Measurements from ENCODE around the gene FBXO15.

Gene FBXO15

DNA sequence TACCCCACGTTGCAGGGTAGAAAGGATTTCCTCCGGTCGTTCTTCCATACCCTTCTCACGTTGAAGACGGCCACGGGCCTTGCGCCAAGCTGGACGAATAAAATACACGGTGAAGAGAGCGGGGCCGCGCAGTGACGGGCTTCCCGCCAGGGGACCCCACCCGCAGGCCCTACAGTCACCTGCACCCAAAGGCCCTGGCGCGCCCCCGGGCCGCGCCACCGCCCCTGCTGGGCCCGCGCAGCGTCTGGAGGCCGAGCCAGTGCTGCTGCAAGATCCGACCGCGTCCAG is 199 bp downstream of the FBXO15 start:
- DNase-seq (no peak), ATAC-seq (replicated peaks) (no peak)
- Mint-ChIP-seq H3K27ac (peak overlapping the region; percentile 98 to 99), H3K36me3 (ENCODE audit: insufficient read depth) (peaks cover 19% of the 10 kb centered on the region), H3K9me3 (no peaks in the 10 kb centered on the region), H3K27me3 (peaks cover 0 to 5% of the 10 kb centered on the region in 2 donors), H3K4me1 (ENCODE audit: low read depth in 2 of 2) (peaks cover 27 to 29% of the 10 kb centered on the region in 2 donors), H3K4me3 (peak overlapping the region; percentile 85 to 97)

DNA sequence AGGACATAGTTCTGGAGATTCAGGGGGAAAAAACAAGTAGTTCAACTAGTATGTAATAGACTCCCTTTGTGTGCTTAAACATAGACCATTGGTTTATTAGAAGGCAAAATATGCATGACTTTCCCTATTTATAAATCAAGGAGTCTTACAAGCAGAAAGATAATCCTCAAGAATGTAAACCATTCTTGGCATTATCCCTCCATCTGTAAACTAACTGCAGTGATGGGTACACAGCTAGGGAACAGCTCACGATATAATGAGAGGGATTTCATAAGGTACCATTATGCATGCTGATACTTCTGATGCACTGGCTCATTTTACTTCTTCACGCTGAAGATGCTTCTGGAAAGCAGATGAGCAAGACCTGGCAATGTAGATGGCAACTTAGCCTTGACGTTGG is 878 bp downstream of the FBXO15 start:
- H3K27ac Mint-ChIP-seq = peak overlapping the region; percentile 98 to 99
- no peaks in the 10 kb centered on the region for H3K9me3 Mint-ChIP-seq
- H3K4me3 Mint-ChIP-seq = peak overlapping the region; percentile 85 to 97
- peaks cover 19% of the 10 kb centered on the region for H3K36me3 Mint-ChIP-seq (ENCODE audit: insufficient read depth)
- H3K27me3 Mint-ChIP-seq = peaks cover 0 to 5% of the 10 kb centered on the region in 2 donors
- DNase-seq (no peak), ATAC-seq (replicated peaks) (no peak)
- peaks cover 24 to 25% of the 10 kb centered on the region in 2 donors for H3K4me1 Mint-ChIP-seq (ENCODE audit: low read depth in 2 of 2)

DNA sequence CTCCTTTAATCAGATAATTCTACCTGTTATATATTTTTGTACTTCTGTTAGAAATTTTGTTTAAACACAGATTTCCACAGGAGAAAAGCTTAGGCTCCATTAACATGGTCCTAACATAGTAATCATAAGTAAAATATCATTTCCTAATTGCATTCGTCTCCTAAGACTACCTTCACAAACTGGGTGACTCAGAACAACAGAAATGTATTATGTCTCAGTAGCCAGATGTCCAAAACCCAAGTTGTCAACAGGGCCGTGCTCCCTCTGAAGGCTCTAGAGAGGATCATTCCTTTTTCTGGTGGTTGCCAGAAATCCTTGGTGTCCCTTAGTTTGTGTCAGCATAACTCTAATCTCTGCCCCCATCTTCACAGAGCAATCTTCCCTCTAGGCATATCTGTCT is 5.4 kb downstream of the FBXO15 start:
- H3K27ac Mint-ChIP-seq = no peak overlapping the region
- H3K9me3 Mint-ChIP-seq = no peaks in the 10 kb centered on the region
- H3K27me3 Mint-ChIP-seq = peaks cover 24 to 26% of the 10 kb centered on the region in 2 donors
- no peak for ATAC-seq (replicated peaks)
- H3K4me3 Mint-ChIP-seq = no peak overlapping the region
- peaks cover 3 to 5% of the 10 kb centered on the region in 2 donors for H3K4me1 Mint-ChIP-seq (ENCODE audit: low read depth in 2 of 2)
- peaks cover 7% of the 10 kb centered on the region for H3K36me3 Mint-ChIP-seq (ENCODE audit: insufficient read depth)
- DNase-seq = no peak

DNA sequence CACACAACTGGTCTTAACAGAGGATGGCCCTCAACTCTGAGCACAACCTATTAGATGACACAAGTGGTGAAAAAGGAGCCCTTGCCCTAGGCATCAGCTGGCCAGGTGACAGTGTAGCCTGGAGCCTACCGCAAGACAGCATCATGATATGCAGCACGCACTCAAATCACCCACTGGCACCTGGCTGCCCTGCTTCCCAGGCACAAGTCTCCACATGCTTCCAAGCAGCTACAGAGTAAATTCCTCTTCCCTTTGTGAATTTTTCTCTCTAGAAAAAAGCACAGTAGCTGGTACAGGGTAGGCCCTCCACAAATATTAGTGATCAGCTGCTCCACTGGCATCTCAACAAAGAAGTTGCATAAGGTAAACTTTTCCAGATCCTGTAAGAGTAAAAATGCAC is 6.0 kb downstream of the FBXO15 start:
- DNase-seq = no peak
- Mint-ChIP-seq H3K27ac (no peak overlapping the region), H3K4me1 (ENCODE audit: low read depth in 2 of 2) (no peaks in the 10 kb centered on the region), H3K4me3 (no peak overlapping the region), H3K27me3 (peaks cover 28% of the 10 kb centered on the region in 2 donors), H3K36me3 (ENCODE audit: insufficient read depth) (peaks cover under 1% of the 10 kb centered on the region), H3K9me3 (no peaks in the 10 kb centered on the region)
- ATAC-seq (replicated peaks) = no peak

DNA sequence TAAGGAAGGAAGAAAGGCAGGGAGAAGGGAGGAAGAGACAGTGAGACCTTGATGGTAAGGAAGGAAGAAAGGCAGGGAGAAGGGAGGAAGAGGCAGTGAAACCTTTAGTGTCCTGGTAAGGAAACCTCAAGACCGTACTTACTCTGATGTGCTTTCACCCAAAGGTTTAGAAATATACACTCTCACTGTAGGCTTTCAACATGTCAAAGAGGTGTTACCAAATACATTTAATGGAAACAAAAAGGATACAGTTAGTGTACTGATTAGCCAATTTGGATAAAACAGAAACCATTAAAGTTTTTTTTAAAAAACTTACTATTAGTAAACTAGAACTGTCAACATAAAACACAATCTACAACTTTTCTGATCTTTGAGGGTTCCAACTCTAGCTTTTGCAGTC is 7.1 kb downstream of the FBXO15 start:
- H3K27ac Mint-ChIP-seq = no peak overlapping the region
- no peak overlapping the region for H3K4me3 Mint-ChIP-seq
- ATAC-seq (replicated peaks) (no peak), DNase-seq (no peak)
- H3K9me3 Mint-ChIP-seq = no peaks in the 10 kb centered on the region
- peaks cover 31 to 34% of the 10 kb centered on the region in 2 donors for H3K27me3 Mint-ChIP-seq
- H3K4me1 Mint-ChIP-seq (ENCODE audit: low read depth in 2 of 2) = no peaks in the 10 kb centered on the region
- no peaks in the 10 kb centered on the region for H3K36me3 Mint-ChIP-seq (ENCODE audit: insufficient read depth)

DNA sequence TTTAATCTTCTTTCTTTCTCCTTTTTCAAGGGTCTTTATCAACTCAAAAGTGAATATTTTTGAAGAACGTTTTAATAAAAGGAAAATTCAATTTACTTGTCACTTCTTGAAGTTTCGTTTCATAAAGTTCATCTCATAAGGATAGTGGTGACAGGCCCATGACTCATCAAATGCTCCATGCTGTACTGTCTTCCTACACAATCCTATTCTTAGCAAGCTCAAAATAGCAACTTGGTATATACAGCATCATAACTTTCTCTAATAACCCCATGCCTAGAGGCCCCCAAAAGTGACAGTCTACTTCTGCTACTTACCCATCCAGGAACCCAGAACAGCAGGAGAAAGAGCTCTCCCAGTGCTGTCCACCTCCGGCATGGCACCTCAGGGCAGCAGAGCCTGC is 7.7 kb downstream of the FBXO15 start:
- no peak for ATAC-seq (replicated peaks)
- H3K4me3 Mint-ChIP-seq = no peak overlapping the region

DNA sequence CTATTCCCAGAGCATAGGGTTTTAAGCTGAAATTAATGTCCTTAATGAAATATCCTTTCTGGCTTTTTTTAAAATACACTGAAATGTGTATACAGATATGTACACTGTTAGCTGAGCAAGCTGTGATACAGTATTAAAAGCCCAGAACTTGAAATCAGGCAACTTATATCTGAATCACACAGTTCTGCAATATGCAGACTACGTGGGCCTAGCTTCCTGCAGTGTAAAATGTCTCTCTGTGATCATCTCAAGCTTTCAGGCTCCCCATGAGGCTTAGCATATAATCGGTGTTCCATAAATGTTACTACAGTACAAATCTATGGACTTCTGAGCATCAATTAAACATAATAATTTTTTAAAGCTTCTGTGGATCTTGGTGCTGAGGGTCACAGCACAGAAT is 8.2 kb downstream of the FBXO15 start:
- H3K27me3 Mint-ChIP-seq = peaks cover 31 to 34% of the 10 kb centered on the region in 2 donors
- no peaks in the 10 kb centered on the region for H3K36me3 Mint-ChIP-seq (ENCODE audit: insufficient read depth)
- ATAC-seq (replicated peaks) (no peak), DNase-seq (no peak)
- H3K27ac Mint-ChIP-seq = no peak overlapping the region
- H3K4me3 Mint-ChIP-seq = no peak overlapping the region
- no peaks in the 10 kb centered on the region for H3K9me3 Mint-ChIP-seq
- H3K4me1 Mint-ChIP-seq (ENCODE audit: low read depth in 2 of 2) = no peaks in the 10 kb centered on the region

More for the DNA sequence above, 7.7 kb downstream of the FBXO15 start:
- Mint-ChIP-seq H3K27me3 (peaks cover 31 to 34% of the 10 kb centered on the region in 2 donors), H3K27ac (no peak overlapping the region), H3K36me3 (ENCODE audit: insufficient read depth) (no peaks in the 10 kb centered on the region), H3K4me1 (ENCODE audit: low read depth in 2 of 2) (no peaks in the 10 kb centered on the region), H3K9me3 (no peaks in the 10 kb centered on the region)
- no peak for DNase-seq

DNA sequence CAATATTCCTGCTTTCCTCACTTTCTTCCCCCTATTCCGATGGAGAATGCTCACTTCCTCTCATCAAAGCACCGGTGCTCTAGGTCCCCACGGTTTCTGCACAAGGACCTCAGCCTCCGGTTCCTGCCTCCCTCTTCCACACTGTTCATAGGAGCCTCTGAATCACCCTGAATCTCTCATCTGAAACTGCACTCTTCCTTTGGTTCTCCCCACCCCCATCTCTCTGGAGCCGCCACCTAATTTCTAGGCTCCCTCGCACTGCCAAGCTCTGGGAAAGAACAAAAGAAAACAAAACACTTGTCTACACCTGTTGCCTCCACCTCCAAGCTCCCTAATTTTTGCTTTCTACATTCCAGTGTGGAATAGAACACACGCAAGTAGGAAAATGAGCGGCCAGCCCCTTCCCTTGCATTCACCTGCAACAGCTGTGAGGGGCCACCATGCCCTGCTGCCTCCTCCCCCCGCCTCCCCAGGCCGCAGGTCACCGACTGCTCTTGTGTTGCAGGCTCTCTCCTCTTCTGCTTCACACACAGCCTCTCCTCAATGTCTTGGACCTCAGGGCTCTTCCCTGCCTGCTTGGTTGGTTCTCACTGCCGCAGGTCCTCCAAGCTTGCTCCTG is 9.6 kb downstream of the FBXO15 start:
- Mint-ChIP-seq H3K27ac (no peak overlapping the region), H3K27me3 (peaks cover 29 to 31% of the 10 kb centered on the region in 2 donors), H3K9me3 (no peaks in the 10 kb centered on the region), H3K4me1 (ENCODE audit: low read depth in 2 of 2) (no peaks in the 10 kb centered on the region), H3K4me3 (no peak overlapping the region), H3K36me3 (ENCODE audit: insufficient read depth) (no peaks in the 10 kb centered on the region)
- ATAC-seq (replicated peaks) (no peak), DNase-seq (no peak)

DNA sequence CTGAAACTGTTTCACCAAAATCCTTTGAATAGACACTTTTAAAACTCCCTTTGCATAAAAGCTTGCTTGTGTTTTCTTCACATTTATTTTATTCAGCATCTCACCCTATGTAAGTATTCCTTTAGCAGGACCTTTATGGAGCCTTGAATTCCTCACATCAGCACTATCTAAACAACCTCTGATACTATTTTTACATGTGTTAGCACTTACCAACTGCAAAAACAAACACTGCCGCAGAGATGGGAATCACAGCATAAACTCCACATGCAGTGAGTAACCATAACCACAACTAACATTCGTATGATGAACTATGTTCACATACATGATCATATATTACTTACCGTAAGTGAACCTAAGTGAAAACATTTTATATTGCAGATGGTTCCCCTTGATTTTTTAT is 15.4 kb downstream of the FBXO15 start:
- Mint-ChIP-seq H3K9me3 (no peaks in the 10 kb centered on the region), H3K27ac (no peak overlapping the region), H3K36me3 (ENCODE audit: insufficient read depth) (no peaks in the 10 kb centered on the region), H3K4me3 (no peak overlapping the region), H3K27me3 (peaks cover 7 to 8% of the 10 kb centered on the region in 2 donors), H3K4me1 (ENCODE audit: low read depth in 2 of 2) (no peaks in the 10 kb centered on the region)
- DNase-seq (no peak), ATAC-seq (replicated peaks) (no peak)

DNA sequence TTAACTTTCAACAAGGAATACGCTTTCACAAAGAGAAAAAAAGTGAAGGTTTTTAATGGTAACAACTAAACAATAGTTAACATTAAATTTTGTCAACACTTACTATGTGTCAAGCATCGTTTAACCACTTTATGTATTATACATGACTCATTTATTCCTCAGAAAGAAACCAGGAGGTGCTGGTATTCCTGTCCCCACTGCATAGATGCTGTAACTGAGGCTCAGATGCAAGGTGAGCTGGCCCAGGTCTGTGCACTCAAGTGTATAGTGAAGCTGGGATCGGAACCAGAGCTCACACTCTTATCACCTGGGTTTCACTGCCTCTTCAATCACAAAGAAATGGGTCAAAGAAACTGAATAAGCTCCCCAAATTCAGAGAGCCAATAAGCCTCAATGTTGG is 16.5 kb downstream of the FBXO15 start:
- no peak overlapping the region for H3K27ac Mint-ChIP-seq
- peaks cover 0 to under 1% of the 10 kb centered on the region in 2 donors for H3K27me3 Mint-ChIP-seq
- no peak overlapping the region for H3K4me3 Mint-ChIP-seq
- H3K9me3 Mint-ChIP-seq = no peaks in the 10 kb centered on the region
- no peak for DNase-seq
- H3K4me1 Mint-ChIP-seq (ENCODE audit: low read depth in 2 of 2) = no peaks in the 10 kb centered on the region
- no peak for ATAC-seq (replicated peaks)
- H3K36me3 Mint-ChIP-seq (ENCODE audit: insufficient read depth) = no peaks in the 10 kb centered on the region

DNA sequence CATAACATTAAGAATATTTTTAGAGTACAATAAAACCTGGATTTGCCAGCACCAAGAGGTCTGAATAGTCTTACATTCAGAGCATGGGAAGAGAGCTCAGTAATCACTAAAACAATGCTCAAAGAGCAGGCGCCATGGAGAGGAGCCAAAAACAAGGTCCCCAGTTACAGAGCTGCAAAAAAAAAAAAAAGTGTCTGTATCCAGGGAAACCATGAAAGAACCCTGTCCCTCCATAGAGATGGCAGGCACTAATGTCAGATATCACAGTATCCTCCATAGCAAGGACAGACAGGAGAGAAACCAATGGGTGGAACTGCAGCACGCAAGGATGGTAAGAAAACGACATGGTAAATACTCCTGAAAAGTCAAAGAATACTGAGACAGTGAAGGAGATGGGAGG is 19.5 kb downstream of the FBXO15 start:
- Mint-ChIP-seq H3K4me3 (no peak overlapping the region), H3K4me1 (ENCODE audit: low read depth in 2 of 2) (no peaks in the 10 kb centered on the region), H3K9me3 (no peaks in the 10 kb centered on the region), H3K27me3 (no peaks in the 10 kb centered on the region), H3K36me3 (ENCODE audit: insufficient read depth) (no peaks in the 10 kb centered on the region), H3K27ac (no peak overlapping the region)
- no peak for DNase-seq
- ATAC-seq (replicated peaks) = no peak

DNA sequence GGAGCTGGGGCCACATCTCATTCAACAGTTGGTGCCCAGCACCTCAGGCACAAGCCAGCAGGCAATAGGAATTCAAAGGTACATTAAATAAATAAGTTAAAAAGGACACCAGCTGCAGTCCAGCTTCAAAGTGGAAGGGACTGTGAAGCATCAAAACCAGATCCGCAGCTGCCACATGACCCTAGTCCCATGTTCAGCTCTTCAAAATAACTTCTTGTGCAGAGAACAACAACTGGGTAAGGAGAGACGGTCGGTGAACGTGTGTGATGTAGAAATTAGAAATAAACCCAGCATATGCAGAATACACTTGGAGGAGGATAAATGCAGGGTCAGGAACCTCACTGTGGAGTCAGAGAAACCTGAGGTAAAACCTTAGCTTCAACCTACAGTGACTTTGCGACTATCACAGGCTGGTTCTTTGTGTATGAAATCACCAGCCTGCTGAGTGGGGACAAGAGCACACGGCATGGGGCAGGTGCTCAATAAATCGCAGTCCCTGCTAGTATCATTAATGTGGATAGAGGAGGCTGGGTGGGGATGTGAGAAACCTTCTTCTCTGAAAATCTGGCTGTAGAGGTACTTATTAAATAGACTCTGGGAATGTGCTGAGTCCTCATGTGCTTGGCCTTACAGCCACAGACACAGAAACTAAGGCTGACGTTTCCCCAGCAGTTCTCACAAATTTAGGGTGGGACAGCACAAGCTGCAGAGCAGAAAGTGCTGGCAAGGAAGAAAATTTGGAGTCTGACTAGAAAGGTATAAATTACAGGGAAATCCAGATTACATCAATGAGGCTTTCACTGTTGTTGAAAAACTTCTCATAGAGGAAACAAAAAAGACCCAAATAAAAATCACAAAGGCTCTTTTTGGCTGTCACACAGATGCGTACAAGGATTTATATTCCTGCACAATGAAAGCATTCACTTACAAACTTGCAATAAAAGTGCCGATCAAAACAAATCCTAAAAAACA is 20.7 kb downstream of the FBXO15 start:
- no peak overlapping the region for H3K4me3 Mint-ChIP-seq

DNA sequence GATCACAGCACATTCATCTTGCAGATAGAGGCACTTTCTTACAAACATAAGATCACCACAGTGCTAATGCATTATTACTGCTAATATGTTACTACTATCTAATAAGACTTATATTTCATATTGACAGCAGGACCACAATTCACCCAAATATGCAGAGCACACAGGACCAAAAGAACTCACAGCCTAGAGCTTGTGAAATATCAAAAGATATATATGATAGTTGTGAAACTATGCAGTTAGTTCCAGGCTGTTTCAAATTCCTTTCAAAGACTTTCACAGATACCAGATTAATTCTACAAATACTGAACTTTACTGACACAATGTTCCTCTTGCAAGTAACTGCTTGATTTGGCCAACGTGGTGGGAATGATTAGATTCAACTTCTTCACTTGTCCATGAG is 23.0 kb downstream of the FBXO15 start:
- no peaks in the 10 kb centered on the region for H3K9me3 Mint-ChIP-seq
- no peak for ATAC-seq (replicated peaks)
- H3K4me1 Mint-ChIP-seq (ENCODE audit: low read depth in 2 of 2) = no peaks in the 10 kb centered on the region
- H3K4me3 Mint-ChIP-seq = no peak overlapping the region
- no peak overlapping the region for H3K27ac Mint-ChIP-seq
- H3K36me3 Mint-ChIP-seq (ENCODE audit: insufficient read depth) = no peaks in the 10 kb centered on the region
- no peak for DNase-seq
- peaks cover 8 to 15% of the 10 kb centered on the region in 2 donors for H3K27me3 Mint-ChIP-seq

More for the DNA sequence above, 20.7 kb downstream of the FBXO15 start:
- H3K4me1 Mint-ChIP-seq (ENCODE audit: low read depth in 2 of 2) = no peaks in the 10 kb centered on the region
- no peaks in the 10 kb centered on the region for H3K27me3 Mint-ChIP-seq
- no peaks in the 10 kb centered on the region for H3K9me3 Mint-ChIP-seq
- no peaks in the 10 kb centered on the region for H3K36me3 Mint-ChIP-seq (ENCODE audit: insufficient read depth)
- no peak for ATAC-seq (replicated peaks)
- no peak for DNase-seq
- H3K27ac Mint-ChIP-seq = no peak overlapping the region

DNA sequence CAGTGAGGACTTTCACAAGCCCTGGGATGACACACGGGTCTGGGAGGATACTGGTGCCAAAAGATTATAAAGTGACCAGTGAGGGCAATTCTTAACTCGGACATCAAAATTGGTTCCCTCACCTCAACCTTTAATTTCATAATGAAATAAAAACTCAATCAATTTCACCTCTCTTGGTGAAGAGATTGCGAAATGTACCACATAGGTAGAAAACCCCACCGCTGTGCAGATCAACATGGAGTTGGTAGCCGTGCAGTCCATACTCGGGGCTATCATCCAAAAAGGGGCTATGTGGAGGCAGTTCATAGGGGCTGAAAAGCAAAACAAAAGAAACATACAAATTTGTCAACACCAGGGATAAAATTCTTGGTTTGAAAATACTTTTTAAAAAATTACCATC is 24.4 kb downstream of the FBXO15 start:
- Mint-ChIP-seq H3K4me1 (ENCODE audit: low read depth in 2 of 2) (no peaks in the 10 kb centered on the region), H3K27ac (no peak overlapping the region), H3K36me3 (ENCODE audit: insufficient read depth) (no peaks in the 10 kb centered on the region), H3K9me3 (no peaks in the 10 kb centered on the region), H3K27me3 (peaks cover 13 to 23% of the 10 kb centered on the region in 2 donors), H3K4me3 (no peak overlapping the region)
- DNase-seq = no peak
- no peak for ATAC-seq (replicated peaks)
